Adipocyte (in vitro differentiated cells): ENCODE results near the gene MRPL40.
"Not testable (repeated sequence)": the region's sequence is repeated elsewhere in the genome, so short reads cannot be mapped to it uniquely, and the experiment has no call there.

ENCODE experiments used
- DNase-seq: peaks from one replicate; pipeline ENCODE4 v3.0.0-alpha.2; 2015; ENCODE audit warnings: low read depth
- H3K27me3 ChIP-seq: replicated peaks from 2 replicates; pipeline ENCODE4 v1.7.0; 2013; ENCODE audit warnings: mild to moderate bottlenecking, low read length, moderate library complexity; ENCODE audit not compliant: control insufficient read depth, insufficient read depth
- H3K36me3 ChIP-seq: 2 replicates; pipeline ENCODE4 v1.7.0; 2013; ENCODE audit warnings: low read length, mild to moderate bottlenecking, moderate library complexity; ENCODE audit not compliant: control insufficient read depth, insufficient read depth, severe bottlenecking
- H3K4me1 ChIP-seq: 2 replicates; pipeline ENCODE4 v1.7.0; 2013; ENCODE audit warnings: mild to moderate bottlenecking, low read length, moderate library complexity; ENCODE audit not compliant: control insufficient read depth, insufficient read depth
- H3K4me3 ChIP-seq: 2 replicates; pipeline ENCODE4 v1.7.0; 2013; ENCODE audit warnings: mild to moderate bottlenecking, low read length, moderate library complexity
- H3K9ac ChIP-seq: 2 replicates; pipeline ENCODE4 v1.7.0; 2013; ENCODE audit warnings: mild to moderate bottlenecking, low read length, moderate library complexity
- H3K9me3 ChIP-seq: 2 replicates; pipeline ENCODE4 v1.7.0; 2013; ENCODE audit warnings: mild to moderate bottlenecking, low read length, moderate library complexity; ENCODE audit not compliant: control insufficient read depth

Gene MRPL40

DNA sequence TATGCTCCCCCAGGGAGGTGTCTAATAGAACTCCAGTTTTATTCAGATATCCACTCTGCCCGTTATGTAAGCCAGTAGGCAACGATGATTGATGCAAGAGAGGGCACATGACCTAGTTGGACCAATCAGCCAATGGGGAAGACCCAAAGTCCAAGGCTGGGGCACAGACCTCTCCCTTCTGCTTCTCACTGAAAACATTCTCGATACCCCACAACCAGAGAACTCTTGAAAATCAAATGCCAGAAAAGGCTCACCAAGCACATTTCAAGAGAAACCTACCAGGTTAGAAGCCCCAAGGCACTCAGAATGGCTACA, 8.2 kb upstream of the MRPL40 start:
- H3K9me3 ChIP-seq: no peaks in the 10 kb centered on the region
- no peak overlapping the region for H3K4me3 ChIP-seq
- peaks cover 6% of the 10 kb centered on the region for H3K36me3 ChIP-seq
- H3K27me3 ChIP-seq: no peaks in the 10 kb centered on the region
- peaks cover 5% of the 10 kb centered on the region for H3K4me1 ChIP-seq
- DNase-seq: no peak
- H3K9ac ChIP-seq: no peak overlapping the region

DNA sequence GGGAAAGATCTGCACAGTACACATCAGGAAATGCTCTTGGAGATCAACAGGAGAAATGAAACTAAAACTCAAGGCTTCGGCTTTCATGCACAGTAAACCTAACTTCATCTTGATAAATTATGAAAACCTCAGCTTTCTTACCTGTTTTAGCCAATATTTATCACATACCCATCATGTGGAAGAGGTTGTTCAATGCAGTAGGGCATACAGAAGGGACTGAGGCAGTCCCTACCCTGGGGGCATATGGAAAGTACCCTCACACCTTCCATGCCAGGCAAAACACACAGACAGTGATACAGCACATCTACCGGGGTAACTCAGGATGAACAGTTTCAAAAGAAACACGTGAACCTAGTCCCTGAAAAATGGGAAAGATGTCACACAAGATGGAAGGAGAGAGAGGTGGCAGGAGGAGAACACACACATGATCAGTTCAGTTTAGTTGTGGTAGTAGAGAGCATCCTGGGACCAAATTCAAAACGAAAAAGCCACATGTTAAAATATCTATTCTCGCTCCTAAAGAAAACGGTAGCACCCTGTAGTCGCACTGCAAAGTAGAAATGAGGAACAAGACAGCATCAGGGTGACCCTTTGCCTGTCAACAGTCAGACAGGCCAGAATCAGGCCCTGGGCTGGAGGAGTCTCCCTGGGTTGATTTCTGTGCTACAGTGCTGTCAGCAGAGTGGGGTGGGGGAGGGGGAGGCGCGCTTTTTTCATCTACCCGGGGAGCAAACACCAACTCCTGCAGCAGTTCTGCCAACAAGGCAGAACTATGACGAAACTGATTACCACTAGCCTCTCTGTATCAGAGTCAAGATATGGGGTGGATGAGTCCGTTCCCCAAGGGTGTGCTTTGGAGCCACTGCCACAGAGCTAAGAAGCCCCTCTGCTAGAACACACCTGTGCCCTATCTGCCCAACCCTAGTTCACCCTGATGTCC, 2.1 kb upstream of the MRPL40 start:
- H3K9me3 ChIP-seq: no peaks in the 10 kb centered on the region
- no peaks in the 10 kb centered on the region for H3K27me3 ChIP-seq
- peaks cover 11% of the 10 kb centered on the region for H3K36me3 ChIP-seq
- H3K9ac ChIP-seq: peak overlapping the region; percentile 93
- peaks cover 29% of the 10 kb centered on the region for H3K4me1 ChIP-seq
- DNase-seq: peak; percentile 71
- H3K4me3 ChIP-seq: peak overlapping the region; percentile 94

DNA sequence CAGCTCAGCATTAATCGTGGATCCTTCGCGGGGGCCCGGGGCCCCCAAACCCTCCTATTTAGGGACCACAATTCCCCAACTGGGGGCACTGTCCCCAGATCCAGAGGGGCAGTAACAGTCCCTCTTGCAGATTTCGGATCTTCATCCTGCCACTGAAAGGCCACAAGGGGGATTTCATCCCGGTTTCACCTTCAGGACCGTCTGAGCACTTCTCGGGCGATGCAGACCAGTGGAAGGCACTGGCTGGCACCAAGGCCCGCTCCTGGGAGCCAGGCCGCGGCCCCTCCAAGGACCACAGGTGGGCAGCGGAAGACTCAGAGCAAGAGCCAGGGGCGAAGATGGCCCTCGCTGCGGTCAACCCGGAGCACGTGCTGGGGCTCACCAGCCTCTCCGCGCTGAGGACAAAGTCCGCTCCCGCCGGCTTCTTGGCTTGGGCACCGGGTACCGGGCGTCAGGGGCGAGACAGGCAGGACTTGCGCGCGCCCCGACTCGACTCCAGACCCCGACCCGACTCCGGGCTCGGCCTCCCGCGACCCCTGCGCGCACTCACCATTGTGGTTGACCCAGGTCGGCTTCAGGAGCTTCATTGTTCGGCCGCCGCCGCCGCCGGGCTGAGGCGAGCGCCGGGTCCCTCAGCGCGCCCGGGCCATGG, 1.3 kb upstream of the MRPL40 start:
- H3K4me3 ChIP-seq: peak overlapping the region; percentile 94
- H3K9me3 ChIP-seq: no peaks in the 10 kb centered on the region
- H3K27me3 ChIP-seq: no peaks in the 10 kb centered on the region
- H3K4me1 ChIP-seq: peaks cover 29% of the 10 kb centered on the region
- DNase-seq: peak; percentile 65
- H3K36me3 ChIP-seq: peaks cover 18% of the 10 kb centered on the region
- H3K9ac ChIP-seq: peak overlapping the region; percentile 93

- DNase-seq: peak; percentile 88
- Histone ChIP-seq H3K9me3 (no peaks in the 10 kb centered on the region), H3K27me3 (no peaks in the 10 kb centered on the region), H3K4me1 (peaks cover 29% of the 10 kb centered on the region), H3K36me3 (peaks cover 21% of the 10 kb centered on the region), H3K4me3 (peak within 1 kb of the TSS; percentile 94), H3K9ac (peak within 1 kb of the TSS; percentile 93)
These were observed 654 bp upstream of the MRPL40 start, which contains the start of gene HIRA for GRCh38 chr22:19431649-19432132. Gene HIRA, minus strand, starts transcription at chr22:19431733. Its CDS starts 257 bp downstream, at chr22:19431476.

- DNase-seq: no peak
- H3K9me3 ChIP-seq: no peaks in the 10 kb centered on the region
These were observed 2.1 kb downstream of the MRPL40 start for GRCh38 chr22:19434401-19434800.

DNA sequence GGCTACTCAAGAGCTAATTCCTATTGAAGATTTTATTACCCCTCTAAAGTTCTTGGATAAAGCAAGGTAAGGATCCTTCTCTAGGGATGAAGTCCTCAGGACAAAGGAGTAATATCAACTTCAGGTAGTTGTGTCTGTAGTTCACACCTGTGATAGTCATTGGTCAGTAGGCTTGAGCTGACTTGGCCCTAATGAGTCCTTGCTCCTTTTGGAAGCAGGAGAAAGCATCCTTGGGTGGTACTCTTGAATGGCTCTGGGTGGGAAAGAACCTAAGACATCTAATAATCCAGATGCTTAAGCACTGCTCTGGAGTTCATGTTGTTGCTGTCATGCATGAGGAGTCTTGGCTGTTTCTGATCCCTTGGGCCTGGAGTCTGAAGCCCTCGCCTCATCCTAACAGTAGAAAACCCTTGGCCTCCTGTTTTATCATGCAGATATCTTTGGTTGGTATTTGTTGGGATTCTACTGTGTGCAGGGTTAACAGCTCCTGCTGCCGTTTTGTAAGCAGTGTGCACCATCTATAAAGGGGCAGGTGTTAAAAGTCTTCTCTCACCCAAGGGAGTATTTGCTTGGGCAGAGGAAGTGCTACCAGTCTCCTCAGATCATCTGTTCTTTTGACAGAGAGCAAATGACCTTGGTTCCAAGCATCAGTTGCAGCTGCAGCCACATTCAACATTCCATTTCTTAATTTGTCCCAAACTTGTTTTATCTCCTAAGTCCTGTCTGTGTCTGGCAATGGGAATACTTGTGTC, 2.7 kb downstream of the MRPL40 start:
- H3K4me3 ChIP-seq: no peak overlapping the region

More at GRCh38 chr22:19434401-19434800, 2.1 kb downstream of the MRPL40 start:
- Histone ChIP-seq H3K4me1 (peaks cover 22% of the 10 kb centered on the region), H3K4me3 (no peak overlapping the region), H3K36me3 (peaks cover 26% of the 10 kb centered on the region), H3K9ac (no peak overlapping the region), H3K27me3 (no peaks in the 10 kb centered on the region)

GRCh38 chr22:19436444-19437161, 4.3 kb downstream of the MRPL40 start:
- not testable (repeated sequence) for H3K4me3 ChIP-seq, H3K27me3 ChIP-seq, DNase-seq, H3K4me1 ChIP-seq, H3K9me3 ChIP-seq, H3K9ac ChIP-seq
- peaks cover 26% of the 10 kb centered on the region for H3K36me3 ChIP-seq

More for the DNA sequence above, 2.7 kb downstream of the MRPL40 start:
- H3K27me3 ChIP-seq: no peaks in the 10 kb centered on the region
- H3K4me1 ChIP-seq: peaks cover 16% of the 10 kb centered on the region
- peaks cover 26% of the 10 kb centered on the region for H3K36me3 ChIP-seq
- no peak overlapping the region for H3K9ac ChIP-seq
- no peaks in the 10 kb centered on the region for H3K9me3 ChIP-seq
- DNase-seq: no peak

DNA sequence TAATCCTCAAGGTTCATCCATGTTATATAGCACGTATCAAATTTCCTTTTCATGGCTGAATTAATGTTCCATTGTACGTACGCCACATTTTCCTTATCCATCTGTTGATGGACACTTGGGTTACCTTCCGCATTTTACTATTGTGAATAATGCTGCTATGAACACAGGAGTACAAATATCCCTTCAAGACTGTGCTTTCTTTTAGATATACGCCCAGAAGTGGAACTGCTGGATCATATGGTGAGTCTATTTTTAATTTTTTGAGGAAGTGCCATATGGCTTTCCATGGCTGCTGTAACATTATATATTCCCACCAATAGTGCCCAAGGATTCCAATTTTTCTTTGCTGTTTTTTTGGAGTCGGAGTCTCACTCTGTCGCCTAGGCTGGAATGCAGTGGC, 6.0 kb downstream of the MRPL40 start:
- H3K36me3 ChIP-seq: peaks cover 28% of the 10 kb centered on the region
- H3K9me3 ChIP-seq: no peaks in the 10 kb centered on the region
- H3K4me3 ChIP-seq: no peak overlapping the region
- no peak overlapping the region for H3K9ac ChIP-seq
- DNase-seq: no peak
- no peaks in the 10 kb centered on the region for H3K27me3 ChIP-seq
- H3K4me1 ChIP-seq: peaks cover 11% of the 10 kb centered on the region

- Histone ChIP-seq H3K36me3 (peaks cover 23% of the 10 kb centered on the region), H3K9me3 (no peaks in the 10 kb centered on the region), H3K27me3 (no peaks in the 10 kb centered on the region), H3K4me1 (peaks cover 6% of the 10 kb centered on the region), H3K4me3 (no peak overlapping the region), H3K9ac (no peak overlapping the region)
- no peak for DNase-seq
These were observed 8.3 kb downstream of the MRPL40 start for GRCh38 chr22:19440411-19441195.

- no peak overlapping the region for H3K9ac ChIP-seq
- peaks cover 15% of the 10 kb centered on the region for H3K4me1 ChIP-seq
- H3K36me3 ChIP-seq: peaks cover 11% of the 10 kb centered on the region
These were observed 9.8 kb downstream of the MRPL40 start for GRCh38 chr22:19442166-19442565.

More at GRCh38 chr22:19442166-19442565, 9.8 kb downstream of the MRPL40 start:
- Histone ChIP-seq H3K9me3 (no peaks in the 10 kb centered on the region), H3K4me3 (no peak overlapping the region), H3K27me3 (no peaks in the 10 kb centered on the region)
- DNase-seq: no peak
